Common myeloid progenitor, CD34-positive (primary cell): Measurements from ENCODE around the gene LRRC49.

ENCODE experiments used
- CTCF ChIA-PET: fragments of 350-600 bp; sonication (Branson Sonifier 250); formaldehyde crosslinking; loops from one replicate; lab custom pipeline; 2021; ENCODE audit warnings: antibody characterized with exemption; lab: Charles Lee
- POLR2A ChIA-PET: fragments of 350-600 bp; sonication (Branson Sonifier 250); formaldehyde crosslinking; loops from one replicate; lab custom pipeline; 2021; ENCODE audit warnings: antibody characterized with exemption; lab: Charles Lee
- DNase-seq, 3 donors: peaks; one replicate each; pipeline versions ENCODE4 v3.0.0 to v3.0.0-alpha.2; 2013
- H3K27ac ChIP-seq, 2 experiments: 1 replicate in 1 of 2; 2 replicates in 1 of 2; pipeline ENCODE4 v1.7.0; 2013; ENCODE audit warnings: inconsistent platforms in 2 of 2, low read length in 2 of 2, mild to moderate bottlenecking in 2 of 2, low read depth in 1 of 2, moderate library complexity in 1 of 2; ENCODE audit not compliant: severe bottlenecking in 2 of 2, insufficient read depth in 1 of 2, poor library complexity in 1 of 2
- H3K27me3 ChIP-seq, 5 experiments: replicated peaks in 2 of 5; 1 replicate in 3 of 5; 2 replicates in 2 of 5; pipeline versions ENCODE4 v1.6.1 to v1.7.0; 2013; ENCODE audit warnings: low read length in 4 of 5, mild to moderate bottlenecking in 2 of 5, moderate library complexity in 2 of 5, inconsistent platforms in 1 of 5; ENCODE audit not compliant: insufficient read depth in 5 of 5, control insufficient read depth in 4 of 5
- H3K36me3 ChIP-seq, 4 experiments: 1 replicate in 2 of 4; 2 replicates in 2 of 4; pipeline versions ENCODE4 v1.6.1 to v1.7.0; 2013; ENCODE audit warnings: low read length in 3 of 4, control low read depth in 1 of 4, mild to moderate bottlenecking in 1 of 4; ENCODE audit not compliant: control insufficient read depth in 4 of 4, insufficient read depth in 4 of 4
- H3K4me1 ChIP-seq, 4 experiments: 1 replicate in 3 of 4; 2 replicates in 1 of 4; pipeline versions ENCODE4 v1.6.1 to v1.7.1; 2013; ENCODE audit warnings: low read length in 3 of 4, mild to moderate bottlenecking in 3 of 4, control low read depth in 1 of 4, inconsistent platforms in 1 of 4, moderate library complexity in 1 of 4; ENCODE audit not compliant: control insufficient read depth in 4 of 4, insufficient read depth in 4 of 4; ENCODE audit errors: control extremely low read depth in 1 of 4
- H3K4me3 ChIP-seq, 7 experiments: 1 replicate in 4 of 7; 2 replicates in 3 of 7; pipeline versions ENCODE4 v1.5.1 to v1.7.0; 2013; ENCODE audit warnings: mild to moderate bottlenecking in 7 of 7, low read length in 6 of 7, moderate library complexity in 6 of 7, inconsistent platforms in 2 of 7, low read depth in 2 of 7, control low read depth in 1 of 7; ENCODE audit not compliant: insufficient read depth in 4 of 7, control insufficient read depth in 1 of 7; ENCODE audit errors: extremely low read depth in 1 of 7
- H3K9me3 ChIP-seq, 5 experiments: 1 replicate in 4 of 5; 2 replicates in 1 of 5; pipeline versions ENCODE4 v1.6.1 to v1.7.1; 2013; ENCODE audit warnings: low read length in 4 of 5, mild to moderate bottlenecking in 2 of 5, inconsistent platforms in 1 of 5, low read depth in 1 of 5, moderate library complexity in 1 of 5; ENCODE audit not compliant: control insufficient read depth in 4 of 5, insufficient read depth in 2 of 5; ENCODE audit errors: control extremely low read depth in 1 of 5
- WGBS: methylation state at CpG from one replicate; pipeline ENCODE4 v1.1.5; 2013; ENCODE audit not compliant: insufficient coverage; 5-methylcytosine and 5-hydroxymethylcytosine counted together

The LRRC49 gene

DNA sequence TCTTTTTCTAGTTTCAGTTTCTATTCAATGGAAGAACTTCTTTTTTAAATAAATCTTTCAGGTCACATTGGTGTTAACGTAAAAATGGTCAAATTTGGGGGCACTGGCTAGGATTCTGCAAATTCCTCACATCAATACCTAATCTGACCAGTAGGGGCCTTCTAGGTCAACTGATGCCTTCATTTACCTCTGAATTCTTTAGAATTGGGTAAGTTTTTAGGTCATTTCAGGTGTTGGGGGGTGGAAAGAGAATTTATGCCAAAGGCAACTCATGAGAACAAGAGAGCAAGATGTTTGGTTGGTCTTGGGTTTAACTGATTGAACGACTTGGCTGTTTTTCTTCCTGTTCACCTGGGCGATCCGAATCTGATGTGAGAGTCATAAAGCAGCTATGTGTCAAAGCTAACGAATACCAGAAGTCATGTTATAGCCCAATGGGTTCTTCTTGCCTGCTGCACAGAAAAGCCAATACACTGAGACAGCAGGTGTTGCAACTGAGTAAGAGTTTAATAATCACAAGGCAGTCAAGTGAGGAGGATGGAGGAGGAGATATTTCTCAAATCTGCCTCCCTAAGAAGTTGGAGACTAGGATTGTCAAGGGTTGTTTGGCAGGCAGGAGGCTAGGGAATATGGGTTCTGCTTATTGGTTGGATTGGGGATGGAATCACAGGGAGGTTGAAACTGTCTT, 15.3 kb downstream of the LRRC49 start:
- H3K36me3 ChIP-seq: peaks cover 0 to 4% (median 1%) of the 10 kb centered on the region in 4 experiments
- peak in 1 of 3 donors; percentile 6 for DNase-seq
- H3K9me3 ChIP-seq: peaks cover 9 to 23% (median 12%) of the 10 kb centered on the region in 5 experiments
- POLR2A ChIA-PET: no interaction called here
- CTCF ChIA-PET: interaction anchor here (1.0 kb wide), 1 partner anchor 11 kb away, joined by 3 read pairs; no protein-coding TSS in a partner anchor
- no peak overlapping the region for H3K4me3 ChIP-seq
- H3K27me3 ChIP-seq: no peaks in the 10 kb centered on the region
- no peaks in the 10 kb centered on the region for H3K4me1 ChIP-seq
- 100% methylated on average over 4 of the region's 5 CpGs for WGBS
- no peak overlapping the region for H3K27ac ChIP-seq

DNA sequence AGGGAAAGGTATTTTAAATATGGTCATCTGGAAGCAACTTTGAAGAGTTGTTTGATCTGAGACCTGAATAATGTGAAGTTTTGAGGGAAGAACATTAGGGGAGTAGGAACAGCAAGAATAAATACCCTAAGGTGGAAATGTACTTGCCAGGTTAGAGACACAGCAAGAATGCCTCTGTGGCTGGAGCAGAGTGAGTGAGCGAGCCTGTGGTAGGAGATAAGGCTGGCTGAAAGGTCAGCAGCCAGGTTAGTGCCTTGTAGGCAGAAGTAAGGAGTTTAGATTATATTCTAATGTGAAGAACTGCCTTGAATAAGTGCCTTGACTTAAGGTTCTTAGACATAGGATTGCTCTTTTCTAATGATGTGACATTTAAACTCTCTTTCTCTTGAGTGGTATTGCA, 18.3 kb downstream of the LRRC49 start:
- POLR2A ChIA-PET: no interaction called here
- CTCF ChIA-PET: no interaction called here
- H3K27ac ChIP-seq: no peak overlapping the region
- 100% methylated on average over 1 of the region's 1 CpG for WGBS
- peaks cover 9 to 23% (median 12%) of the 10 kb centered on the region in 5 experiments for H3K9me3 ChIP-seq
- H3K4me3 ChIP-seq: no peak overlapping the region
- H3K4me1 ChIP-seq: no peaks in the 10 kb centered on the region
- no peak for DNase-seq
- no peaks in the 10 kb centered on the region for H3K27me3 ChIP-seq
- peaks cover 0 to 4% (median 1%) of the 10 kb centered on the region in 4 experiments for H3K36me3 ChIP-seq

DNA sequence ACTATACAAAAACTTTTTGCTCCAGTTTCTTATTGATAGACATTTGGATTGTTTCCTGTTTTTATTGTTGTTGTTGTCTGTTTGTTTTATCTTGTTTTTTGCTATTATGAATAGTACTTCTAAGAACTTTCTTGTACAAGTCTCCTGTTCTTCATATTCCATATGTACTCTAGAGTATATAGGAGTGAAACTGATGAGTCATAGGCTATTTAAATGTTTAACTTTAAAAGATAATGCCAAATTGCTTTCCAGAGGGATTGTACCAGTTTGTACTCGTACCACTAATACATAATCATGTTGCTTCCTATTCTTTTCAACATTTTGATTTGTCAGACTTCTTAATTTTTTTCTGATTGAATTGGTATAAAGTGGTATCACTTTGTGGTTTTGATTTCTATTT, 19.6 kb downstream of the LRRC49 start:
- Histone ChIP-seq H3K9me3 (peaks cover 9 to 24% (median 14%) of the 10 kb centered on the region in 5 experiments), H3K27ac (no peak overlapping the region), H3K4me1 (no peaks in the 10 kb centered on the region), H3K27me3 (no peaks in the 10 kb centered on the region), H3K36me3 (no peaks in the 10 kb centered on the region), H3K4me3 (no peak overlapping the region)
- ChIA-PET POLR2A (no interaction called here), CTCF (no interaction called here)
- no CpG with 5 or more reads among the region's 1 CpG for WGBS
- DNase-seq: no peak

DNA sequence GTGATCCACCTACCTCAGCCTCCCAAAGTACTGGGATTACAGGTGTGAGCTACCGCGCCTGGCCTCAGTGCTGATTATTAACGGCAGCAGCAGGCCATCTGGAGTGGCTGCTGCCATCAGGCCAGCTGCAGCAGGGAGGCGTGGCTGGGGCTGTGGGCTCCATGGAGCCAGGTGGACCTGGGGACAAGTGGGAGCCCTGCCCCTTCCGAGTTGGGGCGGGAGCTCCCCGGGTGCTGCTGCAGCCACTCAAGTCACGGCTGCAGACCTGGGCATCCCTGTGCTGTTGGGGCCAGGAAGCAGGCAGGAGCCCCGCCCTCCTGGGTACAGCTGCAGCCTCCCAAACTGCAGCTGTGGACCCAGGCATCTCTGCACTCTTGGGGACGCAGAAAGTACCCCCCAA, 23.9 kb downstream of the LRRC49 start:
- CTCF ChIA-PET: no interaction called here
- WGBS: 96% methylated on average over 6 of the region's 10 CpGs

DNA sequence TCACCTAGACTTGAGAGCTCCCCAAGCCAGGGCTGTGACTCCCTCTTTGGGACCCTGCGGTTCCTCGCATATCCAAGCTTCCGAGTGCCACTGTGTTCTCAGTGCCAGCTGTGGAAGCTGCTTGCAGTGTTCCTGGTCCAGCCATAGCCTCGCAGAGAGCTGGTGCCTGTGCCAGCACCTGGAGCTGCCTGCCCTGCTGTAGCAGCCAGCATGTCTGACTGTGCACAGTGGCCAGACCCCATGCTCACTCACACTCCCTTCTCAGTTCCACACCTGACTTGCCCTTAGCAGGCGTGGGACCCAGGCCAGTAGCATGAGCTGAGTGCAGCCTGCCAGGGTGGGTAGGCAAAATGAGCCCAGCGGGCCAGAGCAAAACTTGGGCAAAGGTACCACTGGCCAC, 25.3 kb downstream of the LRRC49 start:
- Histone ChIP-seq H3K4me1 (no peaks in the 10 kb centered on the region), H3K36me3 (no peaks in the 10 kb centered on the region), H3K4me3 (no peak overlapping the region), H3K9me3 (peaks cover 0 to 12% (median 11%) of the 10 kb centered on the region in 5 experiments), H3K27ac (no peak overlapping the region), H3K27me3 (no peaks in the 10 kb centered on the region)
- 97% methylated on average over 5 of the region's 6 CpGs for WGBS
- POLR2A ChIA-PET: no interaction called here
- no peak for DNase-seq
- CTCF ChIA-PET: interaction anchor here (1.2 kb wide), 1 partner anchor 10 kb away, joined by 3 read pairs; no protein-coding TSS in a partner anchor

More for the DNA sequence above, 23.9 kb downstream of the LRRC49 start:
- H3K9me3 ChIP-seq: peaks cover 0 to 12% (median 11%) of the 10 kb centered on the region in 5 experiments
- POLR2A ChIA-PET: no interaction called here
- H3K36me3 ChIP-seq: no peaks in the 10 kb centered on the region
- no peak overlapping the region for H3K27ac ChIP-seq
- no peak overlapping the region for H3K4me3 ChIP-seq
- no peaks in the 10 kb centered on the region for H3K27me3 ChIP-seq
- DNase-seq: no peak
- H3K4me1 ChIP-seq: no peaks in the 10 kb centered on the region

DNA sequence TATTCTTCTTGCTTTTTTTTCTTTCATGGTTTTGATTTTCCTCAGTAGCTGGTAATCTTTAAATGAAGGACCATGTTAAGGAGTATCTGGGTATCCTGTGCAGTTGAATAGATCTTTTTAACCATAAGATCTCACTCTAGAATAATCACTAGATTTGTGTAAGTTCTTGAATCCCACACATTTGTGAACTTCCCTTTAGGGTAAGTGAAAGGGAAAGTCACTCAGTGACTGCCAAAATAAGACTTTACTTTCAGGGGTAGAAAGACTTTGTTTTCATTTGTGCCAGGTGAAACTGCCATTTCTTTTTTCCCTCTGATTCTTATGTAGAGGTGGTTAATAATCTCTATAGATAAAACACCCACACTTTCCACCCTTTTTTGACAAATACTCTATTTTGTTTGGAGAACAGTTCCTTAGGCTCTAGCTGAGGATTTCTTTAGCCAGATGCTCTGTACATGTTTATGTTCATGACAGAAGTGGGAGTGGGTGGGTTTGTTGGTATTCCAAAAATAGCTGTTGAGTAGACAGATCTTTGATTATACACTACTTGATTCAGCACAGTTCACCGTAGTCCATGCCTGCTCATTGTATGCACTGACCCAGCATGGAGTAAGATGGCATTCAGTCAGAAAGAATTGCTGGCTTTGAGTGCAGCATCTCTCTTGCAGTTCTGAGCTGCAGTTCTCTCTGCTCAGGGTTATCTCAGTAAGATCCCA, 28.5 kb downstream of the LRRC49 start:
- WGBS: 70% methylated on average over 1 of the region's 1 CpG
- Histone ChIP-seq H3K4me3 (no peak overlapping the region), H3K27ac (no peak overlapping the region), H3K4me1 (no peaks in the 10 kb centered on the region), H3K36me3 (no peaks in the 10 kb centered on the region), H3K27me3 (no peaks in the 10 kb centered on the region), H3K9me3 (peaks cover 0 to 12% (median 11%) of the 10 kb centered on the region in 5 experiments)
- ChIA-PET POLR2A (no interaction called here), CTCF (no interaction called here)
- no peak for DNase-seq

DNA sequence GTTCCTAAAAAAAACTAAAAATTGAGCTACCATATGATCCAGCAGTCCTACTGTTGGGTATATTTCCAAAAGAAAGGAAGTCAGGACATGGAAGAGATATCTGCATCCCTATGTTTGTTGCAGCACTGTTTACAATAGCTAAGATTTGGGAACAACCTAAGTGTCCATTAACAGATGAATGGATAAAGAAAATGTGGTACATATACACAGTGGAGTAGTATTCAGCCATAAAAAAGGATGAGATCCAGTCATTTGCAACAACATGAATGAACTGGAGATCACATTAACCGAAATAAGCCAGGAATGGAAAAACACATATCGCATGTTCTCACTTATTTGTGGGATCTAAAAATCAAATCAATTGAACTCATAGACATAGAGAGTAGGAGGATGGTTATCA, 29.5 kb downstream of the LRRC49 start:
- WGBS: no CpG with 5 or more reads among the region's 2 CpGs
- CTCF ChIA-PET: no interaction called here

More for the DNA sequence above, 29.5 kb downstream of the LRRC49 start:
- no peaks in the 10 kb centered on the region for H3K4me1 ChIP-seq
- no peak overlapping the region for H3K4me3 ChIP-seq
- no peaks in the 10 kb centered on the region for H3K36me3 ChIP-seq
- no peaks in the 10 kb centered on the region for H3K27me3 ChIP-seq
- POLR2A ChIA-PET: interaction anchor here (0.6 kb wide), 1 partner anchor 242 kb away, joined by 3 read pairs; no protein-coding TSS in a partner anchor
- H3K9me3 ChIP-seq: peaks cover 0 to 9% (median 6%) of the 10 kb centered on the region in 5 experiments
- no peak for DNase-seq
- no peak overlapping the region for H3K27ac ChIP-seq
